ENCODE data around the gene ASL. TPM values are rescaled to one million over a fixed set of nuclear protein-coding genes. Genes with fewer than 3 reads are reported as not detected.
A peak's percentile ranks its signal among the peaks of the same experiment; 100 is the strongest.

Gene ASL
- total and polyA plus RNA-seq, 4 donors = 60.3 to 272 (median 252) TPM

DNA sequence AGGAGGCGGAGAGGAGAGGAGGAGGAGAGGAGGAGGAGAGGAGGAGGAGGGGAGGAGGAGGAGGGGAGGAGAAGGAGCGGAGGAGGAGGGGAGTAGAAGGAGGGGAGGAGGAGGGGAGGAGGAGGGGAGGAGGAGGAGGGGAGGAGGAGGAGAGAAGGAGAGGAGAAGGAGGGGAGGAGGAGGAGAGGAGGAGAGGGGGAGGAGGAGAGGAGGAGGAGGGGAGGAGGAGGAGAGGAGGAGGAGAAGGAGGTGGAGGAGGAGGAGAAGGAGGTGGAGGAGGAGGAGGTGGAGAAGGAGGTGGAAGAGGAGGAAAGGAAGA, 23.6 kb downstream of the ASL start:
- Histone ChIP-seq H3K27me3 (ENCODE audit: control insufficient read depth in 4 of 4, insufficient read depth in 4 of 4, low read length in 3 of 4) (no peaks in the 10 kb centered on the region), H3K9me3 (ENCODE audit: control insufficient read depth in 4 of 4, low read length in 3 of 4) (no peaks in the 10 kb centered on the region), H3K4me1 (ENCODE audit: control insufficient read depth in 4 of 4, insufficient read depth in 4 of 4, low read length in 3 of 4) (peaks cover 0 to 7% (median 5%) of the 10 kb centered on the region in 4 donors), H3K36me3 (ENCODE audit: control insufficient read depth in 4 of 4, insufficient read depth in 3 of 4, low read depth in 1 of 4, low read length in 3 of 4) (peaks cover 2 to 9% (median 4%) of the 10 kb centered on the region in 4 donors), H3K4me3 (ENCODE audit: low read depth in 1 of 3, low read length in 3 of 3) (no peak overlapping the region), H3K27ac (ENCODE audit: low read depth in 1 of 2, low read length in 2 of 2) (peak overlapping the region in 1 of 2 donors; percentile 67), H3K9ac (ENCODE audit: low read depth in 1 of 2, low read length in 2 of 2) (no peak overlapping the region)
- TF ChIP-seq RAD21 (IDR thresholded peaks at IDR 0.05) = no peak
- TF ChIP-seq, protein P1, sequence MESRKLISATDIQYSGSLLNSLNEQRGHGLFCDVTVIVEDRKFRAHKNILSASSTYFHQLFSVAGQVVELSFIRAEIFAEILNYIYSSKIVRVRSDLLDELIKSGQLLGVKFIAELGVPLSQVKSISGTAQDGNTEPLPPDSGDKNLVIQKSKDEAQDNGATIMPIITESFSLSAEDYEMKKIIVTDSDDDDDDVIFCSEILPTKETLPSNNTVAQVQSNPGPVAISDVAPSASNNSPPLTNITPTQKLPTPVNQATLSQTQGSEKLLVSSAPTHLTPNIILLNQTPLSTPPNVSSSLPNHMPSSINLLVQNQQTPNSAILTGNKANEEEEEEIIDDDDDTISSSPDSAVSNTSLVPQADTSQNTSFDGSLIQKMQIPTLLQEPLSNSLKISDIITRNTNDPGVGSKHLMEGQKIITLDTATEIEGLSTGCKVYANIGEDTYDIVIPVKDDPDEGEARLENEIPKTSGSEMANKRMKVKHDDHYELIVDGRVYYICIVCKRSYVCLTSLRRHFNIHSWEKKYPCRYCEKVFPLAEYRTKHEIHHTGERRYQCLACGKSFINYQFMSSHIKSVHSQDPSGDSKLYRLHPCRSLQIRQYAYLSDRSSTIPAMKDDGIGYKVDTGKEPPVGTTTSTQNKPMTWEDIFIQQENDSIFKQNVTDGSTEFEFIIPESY (IDR thresholded peaks at IDR 0.05) = no peak
- TF ChIP-seq, protein P2, sequence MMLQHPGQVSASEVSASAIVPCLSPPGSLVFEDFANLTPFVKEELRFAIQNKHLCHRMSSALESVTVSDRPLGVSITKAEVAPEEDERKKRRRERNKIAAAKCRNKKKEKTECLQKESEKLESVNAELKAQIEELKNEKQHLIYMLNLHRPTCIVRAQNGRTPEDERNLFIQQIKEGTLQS (IDR thresholded peaks at IDR 0.05) = no peak
- TF ChIP-seq, protein P3, sequence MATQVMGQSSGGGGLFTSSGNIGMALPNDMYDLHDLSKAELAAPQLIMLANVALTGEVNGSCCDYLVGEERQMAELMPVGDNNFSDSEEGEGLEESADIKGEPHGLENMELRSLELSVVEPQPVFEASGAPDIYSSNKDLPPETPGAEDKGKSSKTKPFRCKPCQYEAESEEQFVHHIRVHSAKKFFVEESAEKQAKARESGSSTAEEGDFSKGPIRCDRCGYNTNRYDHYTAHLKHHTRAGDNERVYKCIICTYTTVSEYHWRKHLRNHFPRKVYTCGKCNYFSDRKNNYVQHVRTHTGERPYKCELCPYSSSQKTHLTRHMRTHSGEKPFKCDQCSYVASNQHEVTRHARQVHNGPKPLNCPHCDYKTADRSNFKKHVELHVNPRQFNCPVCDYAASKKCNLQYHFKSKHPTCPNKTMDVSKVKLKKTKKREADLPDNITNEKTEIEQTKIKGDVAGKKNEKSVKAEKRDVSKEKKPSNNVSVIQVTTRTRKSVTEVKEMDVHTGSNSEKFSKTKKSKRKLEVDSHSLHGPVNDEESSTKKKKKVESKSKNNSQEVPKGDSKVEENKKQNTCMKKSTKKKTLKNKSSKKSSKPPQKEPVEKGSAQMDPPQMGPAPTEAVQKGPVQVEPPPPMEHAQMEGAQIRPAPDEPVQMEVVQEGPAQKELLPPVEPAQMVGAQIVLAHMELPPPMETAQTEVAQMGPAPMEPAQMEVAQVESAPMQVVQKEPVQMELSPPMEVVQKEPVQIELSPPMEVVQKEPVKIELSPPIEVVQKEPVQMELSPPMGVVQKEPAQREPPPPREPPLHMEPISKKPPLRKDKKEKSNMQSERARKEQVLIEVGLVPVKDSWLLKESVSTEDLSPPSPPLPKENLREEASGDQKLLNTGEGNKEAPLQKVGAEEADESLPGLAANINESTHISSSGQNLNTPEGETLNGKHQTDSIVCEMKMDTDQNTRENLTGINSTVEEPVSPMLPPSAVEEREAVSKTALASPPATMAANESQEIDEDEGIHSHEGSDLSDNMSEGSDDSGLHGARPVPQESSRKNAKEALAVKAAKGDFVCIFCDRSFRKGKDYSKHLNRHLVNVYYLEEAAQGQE (IDR thresholded peaks at IDR 0.05) = no peak
- no peak for TF ChIP-seq GABPA (IDR thresholded peaks at IDR 0.05 in 1 of 2, conservative IDR thresholded peaks at IDR 0.05 in 1 of 2)
- TF ChIP-seq, protein P4, sequence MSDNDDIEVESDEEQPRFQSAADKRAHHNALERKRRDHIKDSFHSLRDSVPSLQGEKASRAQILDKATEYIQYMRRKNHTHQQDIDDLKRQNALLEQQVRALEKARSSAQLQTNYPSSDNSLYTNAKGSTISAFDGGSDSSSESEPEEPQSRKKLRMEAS (IDR thresholded peaks at IDR 0.05) = no peak
- no peak for TF ChIP-seq YY1 (IDR thresholded peaks at IDR 0.05)
- no peak for TF ChIP-seq RXRA (IDR thresholded peaks at IDR 0.05)
- TF ChIP-seq SP1 (IDR thresholded peaks at IDR 0.05) = no peak
- no peak for TF ChIP-seq FOXA2 (IDR thresholded peaks at IDR 0.05)
- TF ChIP-seq JUND (IDR thresholded peaks at IDR 0.05) = no peak
- TF ChIP-seq TAF1 (conservative IDR thresholded peaks at IDR 0.05) = no peak
- TF ChIP-seq, protein P5, sequence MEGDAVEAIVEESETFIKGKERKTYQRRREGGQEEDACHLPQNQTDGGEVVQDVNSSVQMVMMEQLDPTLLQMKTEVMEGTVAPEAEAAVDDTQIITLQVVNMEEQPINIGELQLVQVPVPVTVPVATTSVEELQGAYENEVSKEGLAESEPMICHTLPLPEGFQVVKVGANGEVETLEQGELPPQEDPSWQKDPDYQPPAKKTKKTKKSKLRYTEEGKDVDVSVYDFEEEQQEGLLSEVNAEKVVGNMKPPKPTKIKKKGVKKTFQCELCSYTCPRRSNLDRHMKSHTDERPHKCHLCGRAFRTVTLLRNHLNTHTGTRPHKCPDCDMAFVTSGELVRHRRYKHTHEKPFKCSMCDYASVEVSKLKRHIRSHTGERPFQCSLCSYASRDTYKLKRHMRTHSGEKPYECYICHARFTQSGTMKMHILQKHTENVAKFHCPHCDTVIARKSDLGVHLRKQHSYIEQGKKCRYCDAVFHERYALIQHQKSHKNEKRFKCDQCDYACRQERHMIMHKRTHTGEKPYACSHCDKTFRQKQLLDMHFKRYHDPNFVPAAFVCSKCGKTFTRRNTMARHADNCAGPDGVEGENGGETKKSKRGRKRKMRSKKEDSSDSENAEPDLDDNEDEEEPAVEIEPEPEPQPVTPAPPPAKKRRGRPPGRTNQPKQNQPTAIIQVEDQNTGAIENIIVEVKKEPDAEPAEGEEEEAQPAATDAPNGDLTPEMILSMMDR (IDR thresholded peaks at IDR 0.05; ENCODE audit: low read depth, low read length, missing input control) = no peak
- no peak for TF ChIP-seq HNF4A (conservative IDR thresholded peaks at IDR 0.05)
- TF ChIP-seq EGR1 (IDR thresholded peaks at IDR 0.05; ENCODE audit: low read depth in 2 of 2) = no peak
- no peak for TF ChIP-seq NR2F2 (IDR thresholded peaks at IDR 0.05)
- TF ChIP-seq FOXA1 (IDR thresholded peaks at IDR 0.05) = no peak
- no CpG with 5 or more reads among the region's 2 CpGs for whole genome bisulfite sequencing
- no peak for DNase-seq (ENCODE audit: low spot score)
